A549 (cell line): ENCODE data around the gene SIN3A.

Source experiments
- CEBPB ChIP-seq, 2 experiments: fragments of >200 bp in 1 of 2; sonication (Bioruptor Twin) in 1 of 2; formaldehyde crosslinking in 1 of 2; IDR thresholded peaks; 2 replicates each; pipeline ENCODE4 v1.6.1; 2012 to 2016
- CTCF ChIP-seq: fragments of >200 bp; sonication (Bioruptor Twin); formaldehyde crosslinking; IDR thresholded peaks from 3 replicates; pipeline ENCODE4 v1.5.1; 2016
- ESRRA ChIP-seq: fragments of 150-350 bp; IDR thresholded peaks from 2 replicates; pipeline ENCODE4 v1.6.1; 2014; ENCODE audit warnings: mild to moderate bottlenecking, low read length, borderline replicate concordance
- FOXS1 ChIP-seq: fragments of 250-450 bp; sonication (Bioruptor Pico); IDR thresholded peaks from 2 replicates; pipeline ENCODE4 v1.5.0; 2020; ENCODE audit warnings: mild to moderate bottlenecking, moderate library complexity
- JUN ChIP-seq, 2 experiments: fragments of >200 bp; sonication (Bioruptor Twin); formaldehyde crosslinking; IDR thresholded peaks; 2 replicates in 1 of 2; 3 replicates in 1 of 2; pipeline ENCODE4 v1.6.1; 2016 to 2017
- MAFK ChIP-seq: fragments of 450-650 bp; IDR thresholded peaks from 2 replicates; pipeline ENCODE4 v1.6.1; 2014; ENCODE audit not compliant: partially characterized antibody
- PHF8 ChIP-seq: fragments of 200-600 bp; sonication (generic); IDR thresholded peaks from 2 replicates; pipeline ENCODE4 v1.6.1; 2016; ENCODE audit warnings: low read depth, mild to moderate bottlenecking, antibody characterized with exemption, moderate library complexity, borderline replicate concordance
- POLR2A ChIP-seq: IDR thresholded peaks from 2 replicates; pipeline ENCODE4 v1.6.1; 2012; ENCODE audit warnings: mild to moderate bottlenecking, low read length
- SREBF2 ChIP-seq: fragments of 450-650 bp; IDR thresholded peaks from 2 replicates; pipeline ENCODE4 v1.6.1; 2014; ENCODE audit warnings: mild to moderate bottlenecking, moderate library complexity
- USF2 ChIP-seq: fragments of 450-650 bp; IDR thresholded peaks from 2 replicates; pipeline ENCODE4 v1.6.1; 2014; ENCODE audit warnings: antibody characterized with exemption

DNA sequence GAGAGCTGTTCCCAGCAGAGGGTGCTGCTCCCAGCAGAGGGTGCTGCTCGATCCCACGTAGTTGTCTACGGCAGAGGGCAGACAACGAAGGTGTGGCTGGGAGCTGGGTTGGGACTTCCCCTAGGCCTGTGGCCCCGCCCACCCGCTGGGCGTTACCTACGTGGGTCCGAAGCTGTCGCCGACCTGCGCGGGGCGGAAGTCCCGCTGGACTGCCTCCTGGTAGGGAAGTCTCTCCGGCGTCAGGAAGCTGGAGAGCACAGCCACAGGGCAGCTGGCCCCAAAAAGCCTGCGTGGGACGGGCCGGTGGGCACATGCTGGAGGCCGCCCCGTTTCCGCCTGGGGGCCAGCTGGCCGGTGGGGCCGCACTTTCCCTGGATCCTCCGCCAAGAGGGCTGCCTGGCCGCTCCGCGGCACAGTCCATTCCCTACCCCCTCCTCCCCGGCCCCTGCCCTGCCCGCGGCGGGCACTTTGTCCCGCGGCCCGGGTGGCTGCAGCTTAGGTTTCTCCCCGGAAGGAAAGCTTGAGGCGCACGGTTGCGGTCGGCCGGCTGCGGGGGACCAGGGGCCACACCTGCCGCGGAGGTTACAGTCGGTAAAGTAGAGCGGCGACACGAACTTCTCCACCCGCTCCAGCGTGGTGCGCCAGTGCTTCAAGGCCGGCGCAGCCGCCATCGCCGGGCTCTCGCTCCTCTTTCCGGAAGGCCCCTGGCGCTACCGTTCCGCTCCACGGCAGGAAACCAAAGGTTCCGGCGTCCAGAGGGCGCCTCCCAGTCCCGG, 83.4 kb downstream of the SIN3A start, which contains the start of gene MAN2C1:
- peak; percentile 98 for TF ChIP-seq POLR2A
- peak; percentile 94 to 98 for TF ChIP-seq JUN (IDR thresholded peaks at IDR 0.05)
- peak; percentile 99 for TF ChIP-seq PHF8
- TF ChIP-seq FOXS1 (CRISPR knock-in tag) = no peak
- TF ChIP-seq CTCF = peak; percentile 95
- no peak for TF ChIP-seq SREBF2
- TF ChIP-seq CEBPB (IDR thresholded peaks at IDR 0.05) = 0 out of 4 replicates have a peak, but pooled peaks of 1 of the 2 experiments have one; percentile 3
- peak; percentile 59; the same call in 1 of the 2 replicates for TF ChIP-seq ESRRA
- TF ChIP-seq MAFK = no peak
- 0 out of 2 replicates have a peak, but pooled peaks have one; percentile 0 for TF ChIP-seq USF2
